C1 segment of cervical spinal cord (tissue), 14 donors: Measurements from ENCODE around the gene SLC39A8.
"Not testable (repeated sequence)": the region's sequence is repeated elsewhere in the genome, so short reads cannot be mapped to it uniquely, and the experiment has no call there.

Source experiments
- DNase-seq, 14 donors: peaks; one replicate each; lab custom pipeline; 2025; lab: John Stamatoyannopoulos, UW

The SLC39A8 gene

GRCh38 chr4:102299354-102300107 is 45.8 kb downstream of the SLC39A8 start:
- DNase-seq, result peak in 2 of 14 donors; percentile 0 to 30

GRCh38 chr4:102298716-102299115 is 46.6 kb downstream of the SLC39A8 start:
- DNase-seq, result no peak

DNA sequence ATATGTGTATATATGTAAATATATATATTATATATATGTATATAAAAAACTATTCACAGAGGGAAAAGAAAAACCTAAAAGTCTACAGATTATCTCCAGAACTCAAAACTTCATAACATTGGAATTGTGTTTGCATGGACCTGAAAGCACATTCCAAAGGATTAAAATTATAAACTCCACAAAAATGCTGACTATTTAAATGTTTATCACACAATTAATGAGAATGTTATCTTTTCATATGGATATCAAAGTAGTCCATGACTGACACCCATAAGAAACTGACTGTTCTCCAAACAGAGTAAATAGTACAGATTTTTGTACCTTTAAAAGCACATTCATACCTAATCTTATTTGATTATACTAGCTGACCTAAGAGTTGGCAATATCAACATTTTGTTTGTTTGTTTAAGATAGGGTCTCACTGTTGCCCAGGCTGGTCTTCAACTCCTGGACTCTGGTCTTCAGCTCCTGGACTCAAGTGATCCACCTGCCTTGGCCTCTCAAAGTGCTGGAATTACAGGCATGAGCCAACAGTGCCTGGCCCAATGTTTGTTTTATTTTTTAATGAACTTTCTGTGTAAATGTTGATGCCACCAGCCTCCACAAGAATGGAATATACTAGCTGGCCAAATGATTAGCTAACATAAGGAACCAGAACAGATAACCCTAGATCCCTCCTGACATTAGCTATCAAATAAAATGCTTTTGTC is 50.0 kb downstream of the SLC39A8 start:
- no peak for DNase-seq

DNA sequence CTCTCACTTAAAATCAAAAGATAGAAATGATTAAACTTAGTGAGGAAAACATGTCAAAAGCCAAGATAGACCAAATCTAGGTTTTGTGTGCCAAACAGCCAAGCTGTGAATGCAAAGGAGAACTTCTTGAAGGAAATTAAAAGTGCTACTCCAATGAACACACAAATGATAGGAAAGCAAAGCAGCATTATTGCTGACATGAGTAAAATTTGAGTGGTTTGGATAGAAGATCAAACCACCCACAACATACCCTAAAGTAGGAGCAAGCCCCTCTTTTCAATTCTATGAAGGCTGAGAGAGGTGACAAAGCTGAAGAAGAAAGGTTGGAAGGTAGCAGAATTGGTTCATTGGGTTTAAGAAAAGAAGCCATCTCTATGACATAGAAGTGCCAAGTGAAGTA is 56.8 kb downstream of the SLC39A8 start:
- no peak for DNase-seq

GRCh38 chr4:102285831-102286230 is 59.5 kb downstream of the SLC39A8 start:
- no peak for DNase-seq

DNA sequence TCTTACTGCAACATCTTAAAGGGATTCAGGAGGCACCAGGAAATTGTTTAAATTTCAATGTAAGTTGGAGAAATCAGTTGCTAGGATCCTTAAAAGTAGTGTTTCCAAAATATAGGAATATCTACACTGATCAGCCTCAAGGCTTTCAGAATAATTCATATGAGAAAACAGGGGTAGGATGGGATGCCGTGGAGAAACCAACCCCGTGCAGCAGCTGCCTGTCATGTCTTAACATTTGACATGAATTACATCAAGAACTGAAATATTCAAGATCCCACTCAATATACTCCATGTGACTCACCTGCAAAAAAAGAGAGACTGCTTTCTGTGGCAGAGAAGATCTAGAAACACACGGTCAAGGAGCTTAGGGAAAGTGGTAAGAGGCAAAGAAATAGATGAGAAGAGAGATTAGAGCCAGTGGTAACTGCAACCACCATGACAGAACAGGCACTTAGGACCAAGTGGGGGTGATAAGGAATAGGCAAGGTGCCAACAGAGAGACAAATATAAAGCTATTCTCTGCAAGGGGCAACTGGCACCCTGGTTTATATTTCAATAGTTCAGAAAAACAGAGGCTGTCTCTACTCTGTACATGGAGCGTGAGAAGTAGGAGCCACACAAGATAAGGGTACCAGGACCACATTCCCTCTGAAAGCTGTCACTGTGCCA is 64.0 kb downstream of the SLC39A8 start:
- no peak for DNase-seq

- DNase-seq, result not testable (repeated sequence)
These were observed 72.0 kb downstream of the SLC39A8 start for GRCh38 chr4:102273317-102273716.

- DNase-seq, result no peak
These were observed 73.0 kb downstream of the SLC39A8 start for GRCh38 chr4:102272318-102272717.

GRCh38 chr4:102268355-102268754 is 76.9 kb downstream of the SLC39A8 start:
- no peak for DNase-seq

GRCh38 chr4:102263024-102263787 is 82.1 kb downstream of the SLC39A8 start:
- peak in 1 of 14 donors; percentile 68 for DNase-seq

DNA sequence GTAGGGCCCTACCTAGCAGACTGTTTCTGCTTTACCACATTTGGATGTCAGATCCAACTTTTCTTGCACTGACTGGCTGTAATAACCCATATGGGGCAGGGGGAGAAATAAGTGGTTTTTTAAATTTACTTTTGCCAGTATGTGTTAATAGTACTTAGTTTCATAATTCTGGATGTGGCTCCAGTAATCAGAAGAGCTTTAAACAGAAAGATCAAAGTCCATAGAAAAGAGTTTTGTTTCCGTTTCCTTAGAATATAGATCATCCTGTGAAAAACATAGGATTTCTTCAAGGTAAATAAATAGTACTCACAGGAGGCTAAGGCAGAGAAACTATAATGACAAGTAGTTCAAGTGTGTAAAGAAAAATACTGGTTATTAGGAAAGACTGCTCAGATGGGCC is 85.6 kb downstream of the SLC39A8 start:
- no peak for DNase-seq

GRCh38 chr4:102259081-102259480 is 86.2 kb downstream of the SLC39A8 start:
- DNase-seq, result no peak

DNA sequence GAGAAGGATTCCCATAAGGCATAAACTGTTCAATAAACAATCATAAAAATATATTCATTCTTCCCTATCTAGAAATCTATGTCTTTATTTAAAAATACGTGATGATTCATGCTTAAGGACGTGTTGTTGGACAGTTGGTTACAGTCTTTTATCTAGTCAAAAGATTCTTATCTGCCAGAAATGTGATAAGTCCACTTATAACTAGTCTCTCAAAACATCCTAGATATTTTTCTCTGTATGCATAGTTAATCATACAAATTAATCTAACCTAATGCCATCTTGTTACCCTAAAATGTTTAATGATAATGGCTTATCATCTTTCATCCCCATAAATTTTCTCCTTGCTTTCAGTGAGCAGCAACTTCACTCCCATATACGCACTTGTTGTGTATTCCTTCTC is 89.0 kb downstream of the SLC39A8 start:
- DNase-seq, result no peak

GRCh38 chr4:102253860-102254259 is 91.4 kb downstream of the SLC39A8 start:
- DNase-seq, result no peak

- no peak for DNase-seq
These were observed 93.1 kb downstream of the SLC39A8 start for GRCh38 chr4:102252171-102252570.

DNA sequence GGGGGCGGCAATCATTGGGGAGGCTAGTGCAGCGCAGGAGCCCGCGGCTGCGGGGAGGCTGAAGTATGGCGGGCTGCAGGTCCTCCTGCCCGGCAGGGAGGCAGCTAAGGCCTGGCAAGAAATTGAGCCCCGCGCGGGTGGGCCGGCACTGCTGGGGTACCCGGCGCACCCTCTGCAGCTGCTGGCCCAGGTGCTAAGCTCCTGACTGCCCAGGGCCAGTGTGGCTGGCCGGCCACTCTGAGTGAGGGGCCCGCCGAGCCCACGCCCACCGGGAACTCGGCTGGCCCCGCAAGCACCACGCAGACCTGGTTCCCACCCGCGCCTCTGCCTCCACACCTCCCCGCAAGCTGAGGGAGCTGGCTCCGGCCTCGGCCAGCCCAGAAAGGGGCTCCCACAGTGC is 94.9 kb downstream of the SLC39A8 start:
- no peak for DNase-seq

DNA sequence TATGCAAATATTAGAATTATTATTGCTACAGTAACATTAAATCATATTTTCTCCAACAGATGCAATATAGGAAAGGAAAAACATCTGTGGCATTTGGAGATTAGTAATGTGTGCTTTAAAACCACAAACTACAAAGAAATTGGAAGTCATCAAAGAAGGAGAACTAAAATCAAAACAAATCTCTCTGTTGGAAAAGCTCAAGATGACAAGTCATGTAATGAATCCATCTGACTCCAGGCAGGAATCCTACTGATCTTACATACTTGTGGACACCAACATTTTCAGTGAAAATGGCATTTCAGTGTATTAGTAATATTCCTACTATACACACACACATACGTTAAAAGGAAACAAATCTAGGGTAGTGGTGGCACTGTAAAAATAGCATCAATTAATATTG is 98.2 kb downstream of the SLC39A8 start:
- DNase-seq, result no peak

DNA sequence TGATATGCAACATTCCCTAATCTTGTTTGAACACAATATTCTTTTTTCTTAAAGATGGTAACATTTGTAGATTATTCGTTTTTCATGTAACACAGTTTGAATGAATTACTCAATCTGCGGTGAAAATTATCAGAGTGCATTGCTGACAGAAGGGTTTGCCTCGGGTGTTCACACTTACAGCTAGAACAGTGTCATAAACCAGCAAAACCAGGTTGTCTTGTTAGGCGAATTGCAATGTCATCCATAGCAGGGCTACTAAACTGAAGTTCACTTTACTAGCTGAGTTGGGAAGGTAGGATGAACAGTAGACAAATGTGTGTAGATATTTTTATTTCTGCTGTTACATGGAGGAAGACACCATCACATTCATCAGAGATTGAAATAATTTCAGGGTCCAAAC is 98.9 kb downstream of the SLC39A8 start:
- no peak for DNase-seq

- no peak for DNase-seq
These were observed 100.3 kb downstream of the SLC39A8 start for GRCh38 chr4:102244878-102245535.

DNA sequence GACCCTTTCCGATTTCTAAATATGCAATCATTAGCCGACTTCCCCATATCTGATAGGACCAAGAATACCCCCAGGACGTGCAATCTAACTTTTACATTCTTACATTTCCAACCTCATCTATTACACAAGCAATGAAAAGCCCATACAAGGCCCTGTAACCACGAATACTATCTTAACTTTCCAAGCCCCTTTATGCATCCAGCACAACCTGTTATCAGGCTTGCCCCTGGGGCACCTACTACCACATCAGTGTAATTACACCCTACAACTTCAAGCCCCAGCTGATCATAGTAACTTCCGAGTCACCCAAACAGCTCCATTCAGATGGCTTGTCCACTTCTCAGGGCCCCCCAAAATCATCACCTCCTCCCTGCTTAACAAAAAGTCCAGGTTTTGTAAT is 102.0 kb downstream of the SLC39A8 start:
- not testable (repeated sequence) for DNase-seq

DNA sequence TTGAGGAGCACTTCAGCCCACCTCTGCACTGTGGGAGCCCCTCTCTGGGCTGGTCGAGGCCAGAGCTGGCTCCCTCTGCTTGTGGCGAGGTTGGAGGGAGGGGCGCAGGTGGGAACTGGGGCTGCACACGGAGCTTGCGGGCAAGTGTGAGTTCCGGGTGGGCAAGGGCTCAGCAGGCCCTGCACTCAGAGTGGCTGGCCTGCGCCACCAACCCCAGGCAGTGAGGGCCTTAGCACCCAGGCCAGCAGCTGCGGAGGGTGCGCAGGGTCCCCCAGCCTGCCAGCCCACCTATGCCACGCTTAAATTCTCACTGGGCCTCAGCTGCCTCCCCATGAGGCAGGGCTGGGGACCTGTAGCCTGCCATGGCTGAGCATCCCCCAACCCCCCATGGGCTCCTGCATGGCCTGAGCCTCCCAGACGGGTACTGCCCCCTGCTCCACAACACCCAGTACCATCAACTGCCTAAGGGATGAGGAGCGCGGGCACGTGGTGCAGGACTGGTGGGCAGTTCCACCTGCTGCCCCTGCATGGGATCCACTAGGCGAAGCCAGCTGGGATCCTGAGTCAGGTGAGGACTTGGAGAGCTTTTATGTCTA is 110.9 kb downstream of the SLC39A8 start:
- DNase-seq, result no peak
